Suprapubic skin (tissue), 3 donors: ENCODE results near the gene TET1.

Experiments
- EP300 ChIP-seq: sonication (generic); formaldehyde crosslinking; IDR thresholded peaks from one replicate; pipeline ENCODE4 v1.6.1; 2017; ENCODE audit warnings: antibody characterized with exemption
- TF ChIP-seq, protein P1 (sequence below), 2 donors: fragments of 200-600 bp in 1 of 2; fragments of 450-650 bp in 1 of 2; sonication (generic) in 1 of 2; IDR thresholded peaks; one replicate each; pipeline ENCODE4 v1.5.1; 2016 to 2019; ENCODE audit warnings: antibody characterized with exemption in 2 of 2, mild to moderate bottlenecking in 1 of 2, moderate library complexity in 1 of 2

DNA sequence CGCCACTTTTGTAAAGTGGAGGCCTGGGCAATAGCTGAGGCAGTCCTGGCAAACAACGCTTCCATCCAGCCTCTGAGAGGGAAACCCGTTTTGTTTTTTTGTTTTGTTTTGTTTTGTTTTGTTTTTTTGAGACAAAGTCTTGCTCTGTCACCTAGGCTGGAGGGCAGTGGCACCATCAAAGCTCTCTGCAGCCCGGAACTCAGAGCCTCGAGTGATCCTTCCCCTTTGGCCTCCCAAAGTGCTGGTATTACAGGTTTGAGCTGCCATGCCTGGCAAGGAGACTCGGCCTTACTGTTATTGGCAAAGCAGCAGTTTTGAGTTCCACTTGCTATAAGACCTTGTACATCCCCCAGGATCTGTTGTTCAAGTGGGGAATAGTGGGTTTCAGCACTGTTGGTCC lies 22.3 kb upstream of the TET1 start:
- TF ChIP-seq, protein P1, sequence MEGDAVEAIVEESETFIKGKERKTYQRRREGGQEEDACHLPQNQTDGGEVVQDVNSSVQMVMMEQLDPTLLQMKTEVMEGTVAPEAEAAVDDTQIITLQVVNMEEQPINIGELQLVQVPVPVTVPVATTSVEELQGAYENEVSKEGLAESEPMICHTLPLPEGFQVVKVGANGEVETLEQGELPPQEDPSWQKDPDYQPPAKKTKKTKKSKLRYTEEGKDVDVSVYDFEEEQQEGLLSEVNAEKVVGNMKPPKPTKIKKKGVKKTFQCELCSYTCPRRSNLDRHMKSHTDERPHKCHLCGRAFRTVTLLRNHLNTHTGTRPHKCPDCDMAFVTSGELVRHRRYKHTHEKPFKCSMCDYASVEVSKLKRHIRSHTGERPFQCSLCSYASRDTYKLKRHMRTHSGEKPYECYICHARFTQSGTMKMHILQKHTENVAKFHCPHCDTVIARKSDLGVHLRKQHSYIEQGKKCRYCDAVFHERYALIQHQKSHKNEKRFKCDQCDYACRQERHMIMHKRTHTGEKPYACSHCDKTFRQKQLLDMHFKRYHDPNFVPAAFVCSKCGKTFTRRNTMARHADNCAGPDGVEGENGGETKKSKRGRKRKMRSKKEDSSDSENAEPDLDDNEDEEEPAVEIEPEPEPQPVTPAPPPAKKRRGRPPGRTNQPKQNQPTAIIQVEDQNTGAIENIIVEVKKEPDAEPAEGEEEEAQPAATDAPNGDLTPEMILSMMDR (IDR thresholded peaks at IDR 0.05), result no peak
- TF ChIP-seq EP300, result no peak
